GM23338 (cell line): ENCODE results near the gene ARSB.

Experiments used
- CREB1 ChIP-seq: fragments of 250-450 bp; sonication (Bioruptor Pico); IDR thresholded peaks from 2 replicates; pipeline ENCODE4 v1.5.0; 2020; ENCODE audit warnings: low read depth, mild to moderate bottlenecking, moderate library complexity
- EZH2 ChIP-seq: fragments of 200-600 bp; sonication (generic); IDR thresholded peaks from one replicate; pipeline ENCODE4 v1.8.0; 2017; ENCODE audit warnings: antibody characterized with exemption, mild to moderate bottlenecking, low read depth; ENCODE audit not compliant: unreplicated experiment
- EZH2phosphoT487 ChIP-seq: fragments of 200-600 bp; sonication (generic); IDR thresholded peaks from one replicate; pipeline ENCODE4 v1.8.1; 2018; ENCODE audit warnings: antibody characterized with exemption; ENCODE audit not compliant: unreplicated experiment
- JUNB ChIP-seq: IDR thresholded peaks from one replicate; pipeline ENCODE4 v1.6.1; 2016; ENCODE audit warnings: antibody characterized with exemption; ENCODE audit not compliant: unreplicated experiment
- POLR2AphosphoS5 ChIP-seq: IDR thresholded peaks from 2 replicates; pipeline ENCODE4 v1.6.1; 2016; ENCODE audit warnings: antibody characterized with exemption, low read depth
- STAT1 ChIP-seq: IDR thresholded peaks from one replicate; pipeline ENCODE4 v1.6.1; 2016; ENCODE audit warnings: antibody characterized with exemption; ENCODE audit not compliant: unreplicated experiment
- TF ChIP-seq, protein P1 (sequence below), 2 experiments: fragments of 200-600 bp in 1 of 2; sonication (generic) in 1 of 2; conservative IDR thresholded peaks; 2 replicates each; pipeline versions ENCODE4 v1.5.1 to v1.6.1; 2016 to 2017; ENCODE audit warnings: antibody characterized with exemption in 2 of 2, low read depth in 2 of 2, mild to moderate bottlenecking in 2 of 2, moderate library complexity in 1 of 2
- TF ChIP-seq, protein P2 (sequence below): IDR thresholded peaks from one replicate; pipeline ENCODE4 v1.6.1; 2018; ENCODE audit warnings: antibody characterized with exemption; ENCODE audit not compliant: unreplicated experiment
- TF ChIP-seq, protein P3 (sequence below): IDR thresholded peaks from 2 replicates; pipeline ENCODE4 v1.6.1; 2016; ENCODE audit warnings: antibody characterized with exemption

DNA sequence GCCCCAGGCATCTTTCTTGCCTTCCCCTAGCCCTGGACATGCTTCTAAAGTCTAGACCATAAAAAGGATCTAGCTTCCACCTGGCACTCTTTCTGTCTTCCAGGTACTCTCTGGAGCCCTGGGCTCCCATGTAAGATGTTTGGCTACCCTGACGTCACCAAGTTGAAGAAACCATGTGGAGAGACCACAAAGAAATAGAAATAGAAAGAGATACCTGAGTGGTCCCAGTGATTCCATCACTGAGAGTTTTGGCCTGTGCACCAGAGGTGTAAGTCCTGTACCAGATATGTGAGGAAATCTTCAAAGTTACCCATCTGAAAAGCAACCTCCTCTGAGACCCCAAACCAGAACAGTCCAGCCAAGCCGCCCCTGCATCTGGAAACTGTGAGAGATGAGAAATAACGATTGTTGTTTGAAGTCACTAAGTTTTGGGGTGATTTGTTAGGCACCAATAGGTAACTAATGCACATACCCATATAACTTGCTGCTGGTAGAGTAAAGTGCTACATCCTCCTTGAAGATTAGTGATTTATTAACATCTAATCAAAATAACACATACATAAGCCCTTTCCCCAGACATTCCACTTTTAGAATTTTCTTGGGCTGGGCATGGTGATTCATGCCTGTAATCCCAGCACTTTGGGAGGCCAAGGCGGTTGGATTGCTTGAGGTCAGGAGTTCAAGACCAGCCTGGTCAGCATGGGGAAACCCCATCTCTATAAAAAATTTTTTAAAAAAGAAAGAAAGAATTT, 250.8 kb downstream of the ARSB start:
- no peak for TF ChIP-seq POLR2AphosphoS5
- TF ChIP-seq, protein P1, sequence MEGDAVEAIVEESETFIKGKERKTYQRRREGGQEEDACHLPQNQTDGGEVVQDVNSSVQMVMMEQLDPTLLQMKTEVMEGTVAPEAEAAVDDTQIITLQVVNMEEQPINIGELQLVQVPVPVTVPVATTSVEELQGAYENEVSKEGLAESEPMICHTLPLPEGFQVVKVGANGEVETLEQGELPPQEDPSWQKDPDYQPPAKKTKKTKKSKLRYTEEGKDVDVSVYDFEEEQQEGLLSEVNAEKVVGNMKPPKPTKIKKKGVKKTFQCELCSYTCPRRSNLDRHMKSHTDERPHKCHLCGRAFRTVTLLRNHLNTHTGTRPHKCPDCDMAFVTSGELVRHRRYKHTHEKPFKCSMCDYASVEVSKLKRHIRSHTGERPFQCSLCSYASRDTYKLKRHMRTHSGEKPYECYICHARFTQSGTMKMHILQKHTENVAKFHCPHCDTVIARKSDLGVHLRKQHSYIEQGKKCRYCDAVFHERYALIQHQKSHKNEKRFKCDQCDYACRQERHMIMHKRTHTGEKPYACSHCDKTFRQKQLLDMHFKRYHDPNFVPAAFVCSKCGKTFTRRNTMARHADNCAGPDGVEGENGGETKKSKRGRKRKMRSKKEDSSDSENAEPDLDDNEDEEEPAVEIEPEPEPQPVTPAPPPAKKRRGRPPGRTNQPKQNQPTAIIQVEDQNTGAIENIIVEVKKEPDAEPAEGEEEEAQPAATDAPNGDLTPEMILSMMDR (conservative IDR thresholded peaks at IDR 0.05; ENCODE audit: low read depth in 2 of 2), result no peak
- no peak for TF ChIP-seq EZH2
- no peak for TF ChIP-seq EZH2phosphoT487
- TF ChIP-seq CREB1 (CRISPR knock-in tag), result no peak
- TF ChIP-seq, protein P2, sequence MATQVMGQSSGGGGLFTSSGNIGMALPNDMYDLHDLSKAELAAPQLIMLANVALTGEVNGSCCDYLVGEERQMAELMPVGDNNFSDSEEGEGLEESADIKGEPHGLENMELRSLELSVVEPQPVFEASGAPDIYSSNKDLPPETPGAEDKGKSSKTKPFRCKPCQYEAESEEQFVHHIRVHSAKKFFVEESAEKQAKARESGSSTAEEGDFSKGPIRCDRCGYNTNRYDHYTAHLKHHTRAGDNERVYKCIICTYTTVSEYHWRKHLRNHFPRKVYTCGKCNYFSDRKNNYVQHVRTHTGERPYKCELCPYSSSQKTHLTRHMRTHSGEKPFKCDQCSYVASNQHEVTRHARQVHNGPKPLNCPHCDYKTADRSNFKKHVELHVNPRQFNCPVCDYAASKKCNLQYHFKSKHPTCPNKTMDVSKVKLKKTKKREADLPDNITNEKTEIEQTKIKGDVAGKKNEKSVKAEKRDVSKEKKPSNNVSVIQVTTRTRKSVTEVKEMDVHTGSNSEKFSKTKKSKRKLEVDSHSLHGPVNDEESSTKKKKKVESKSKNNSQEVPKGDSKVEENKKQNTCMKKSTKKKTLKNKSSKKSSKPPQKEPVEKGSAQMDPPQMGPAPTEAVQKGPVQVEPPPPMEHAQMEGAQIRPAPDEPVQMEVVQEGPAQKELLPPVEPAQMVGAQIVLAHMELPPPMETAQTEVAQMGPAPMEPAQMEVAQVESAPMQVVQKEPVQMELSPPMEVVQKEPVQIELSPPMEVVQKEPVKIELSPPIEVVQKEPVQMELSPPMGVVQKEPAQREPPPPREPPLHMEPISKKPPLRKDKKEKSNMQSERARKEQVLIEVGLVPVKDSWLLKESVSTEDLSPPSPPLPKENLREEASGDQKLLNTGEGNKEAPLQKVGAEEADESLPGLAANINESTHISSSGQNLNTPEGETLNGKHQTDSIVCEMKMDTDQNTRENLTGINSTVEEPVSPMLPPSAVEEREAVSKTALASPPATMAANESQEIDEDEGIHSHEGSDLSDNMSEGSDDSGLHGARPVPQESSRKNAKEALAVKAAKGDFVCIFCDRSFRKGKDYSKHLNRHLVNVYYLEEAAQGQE, result no peak
- TF ChIP-seq JUNB, result no peak
- no peak for TF ChIP-seq STAT1
- TF ChIP-seq, protein P3, sequence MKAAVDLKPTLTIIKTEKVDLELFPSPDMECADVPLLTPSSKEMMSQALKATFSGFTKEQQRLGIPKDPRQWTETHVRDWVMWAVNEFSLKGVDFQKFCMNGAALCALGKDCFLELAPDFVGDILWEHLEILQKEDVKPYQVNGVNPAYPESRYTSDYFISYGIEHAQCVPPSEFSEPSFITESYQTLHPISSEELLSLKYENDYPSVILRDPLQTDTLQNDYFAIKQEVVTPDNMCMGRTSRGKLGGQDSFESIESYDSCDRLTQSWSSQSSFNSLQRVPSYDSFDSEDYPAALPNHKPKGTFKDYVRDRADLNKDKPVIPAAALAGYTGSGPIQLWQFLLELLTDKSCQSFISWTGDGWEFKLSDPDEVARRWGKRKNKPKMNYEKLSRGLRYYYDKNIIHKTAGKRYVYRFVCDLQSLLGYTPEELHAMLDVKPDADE, result no peak
